Vagina (tissue), 2 donors: Measurements from ENCODE around the gene CR1.
A peak's percentile ranks its signal among the peaks of the same experiment; 100 is the strongest.

Experiments used
- POLR2AphosphoS5 ChIP-seq, 2 donors: sonication (generic); formaldehyde crosslinking; IDR thresholded peaks; one replicate each; pipeline ENCODE4 v1.9.0; 2017; ENCODE audit warnings: antibody characterized with exemption in 2 of 2, mild to moderate bottlenecking in 2 of 2, low read depth in 1 of 2; ENCODE audit not compliant: insufficient read depth in 1 of 2
- TF ChIP-seq, protein P1 (sequence below), 3 experiments: fragments of 450-650 bp in 2 of 3; fragments of 200-600 bp in 1 of 3; sonication (generic) in 1 of 3; IDR thresholded peaks; one replicate each; pipeline ENCODE4 v1.5.1; 2017 to 2019; ENCODE audit warnings: antibody characterized with exemption in 3 of 3, mild to moderate bottlenecking in 2 of 3, moderate library complexity in 2 of 3

DNA sequence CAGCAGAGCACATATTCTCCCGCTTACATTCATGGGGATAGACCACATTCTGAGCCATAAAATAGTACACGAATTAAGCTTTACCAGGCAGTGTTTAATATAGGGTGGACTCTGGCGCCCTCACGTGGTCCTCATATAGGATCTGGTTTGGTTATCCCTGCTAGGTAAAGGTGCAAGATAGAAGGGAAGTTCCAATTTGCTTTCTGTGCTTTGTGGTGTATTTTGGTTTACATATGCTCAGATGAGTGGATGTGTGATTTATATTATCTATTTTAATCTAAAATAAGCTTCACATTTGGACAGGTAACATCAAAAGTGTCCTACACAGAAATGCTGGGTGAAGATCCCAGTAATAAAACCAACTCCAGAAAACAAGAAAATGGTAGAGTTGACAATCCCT lies 3.6 kb downstream of the CR1 start:
- TF ChIP-seq, protein P1, sequence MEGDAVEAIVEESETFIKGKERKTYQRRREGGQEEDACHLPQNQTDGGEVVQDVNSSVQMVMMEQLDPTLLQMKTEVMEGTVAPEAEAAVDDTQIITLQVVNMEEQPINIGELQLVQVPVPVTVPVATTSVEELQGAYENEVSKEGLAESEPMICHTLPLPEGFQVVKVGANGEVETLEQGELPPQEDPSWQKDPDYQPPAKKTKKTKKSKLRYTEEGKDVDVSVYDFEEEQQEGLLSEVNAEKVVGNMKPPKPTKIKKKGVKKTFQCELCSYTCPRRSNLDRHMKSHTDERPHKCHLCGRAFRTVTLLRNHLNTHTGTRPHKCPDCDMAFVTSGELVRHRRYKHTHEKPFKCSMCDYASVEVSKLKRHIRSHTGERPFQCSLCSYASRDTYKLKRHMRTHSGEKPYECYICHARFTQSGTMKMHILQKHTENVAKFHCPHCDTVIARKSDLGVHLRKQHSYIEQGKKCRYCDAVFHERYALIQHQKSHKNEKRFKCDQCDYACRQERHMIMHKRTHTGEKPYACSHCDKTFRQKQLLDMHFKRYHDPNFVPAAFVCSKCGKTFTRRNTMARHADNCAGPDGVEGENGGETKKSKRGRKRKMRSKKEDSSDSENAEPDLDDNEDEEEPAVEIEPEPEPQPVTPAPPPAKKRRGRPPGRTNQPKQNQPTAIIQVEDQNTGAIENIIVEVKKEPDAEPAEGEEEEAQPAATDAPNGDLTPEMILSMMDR (IDR thresholded peaks at IDR 0.05) = peak in 1 of 3 experiments; percentile 43
- no peak for TF ChIP-seq POLR2AphosphoS5 (IDR thresholded peaks at IDR 0.05; ENCODE audit: insufficient read depth in 1 of 2, low read depth in 1 of 2)
